Heart left ventricle (tissue), 13 donors: ENCODE data around the gene SORCS2.

Experiments
- CTCF ChIP-seq, 12 donors: fragments of 200-600 bp; sonication (generic) in 4 of 12; IDR thresholded peaks; one replicate each; pipeline versions ENCODE4 v1.5.0 to v1.8.0; 2018 to 2022; ENCODE audit warnings: antibody characterized with exemption in 12 of 12, mild to moderate bottlenecking in 5 of 12
- POLR2A ChIP-seq, 2 donors: fragments of 450-650 bp; IDR thresholded peaks; one replicate each; pipeline ENCODE4 v1.6.1; 2017; ENCODE audit warnings: antibody characterized with exemption in 2 of 2, mild to moderate bottlenecking in 2 of 2, moderate library complexity in 2 of 2
- donor health status: ischemic (EF 13 %, LVEDD 7.1; RV severe dilation, severe dysfunction).
- donor health status: DM: no; HTN: yes; CAD: no.
- donor health status: DM: no; HTN: no; CAD: no.
- donor health status: ischemic (EF 25% LVEDD 6.9; RV normal size, moderate dysfunction).
- donor health status: ischemic (EF 25% LVEDD 5.7; RV mildly dilated, moderate dysfunction).
- donor health status: ischemic (EF 35%, LVEDD 5.7; RV mildly dilated, moderate dysfunction).
- donor health status: nonischemic (EF 11% LVEDD 7.7; RV severe dilation, severe dysfunction).
- donor health status: DM: yes; HTN: yes; CAD: no.
- donor health status: PGD.
- donor health status: ischemic (EF 29% LVEDD 5.4; RV normal size, mild dysfunction).
- donor health status: nonischemic (EF 23%, LVEDD 6.1; RV moderate dilation, normal function).

- TF ChIP-seq CTCF (IDR thresholded peaks at IDR 0.05), result no peak
- no peak for TF ChIP-seq POLR2A (IDR thresholded peaks at IDR 0.05)
Observed at GRCh38 chr4:7501873-7502272, 309.5 kb downstream of the SORCS2 start.
